Effector memory CD4-positive, alpha-beta T cell (primary cell): Measurements from ENCODE around the gene TMED10.

Source experiments
- DNase-seq, 3 donors: peaks; one replicate each; pipeline ENCODE4 v3.0.0-alpha.2; 2020
- H3K27ac ChIP-seq: 2 replicates; pipeline ENCODE4 v1.7.0; 2013; ENCODE audit warnings: mild to moderate bottlenecking, low read length, moderate library complexity; ENCODE audit not compliant: insufficient read depth, poor library complexity, severe bottlenecking
- H3K27me3 ChIP-seq: replicated peaks from 2 replicates; pipeline ENCODE4 v1.7.0; 2013; ENCODE audit warnings: mild to moderate bottlenecking, low read length; ENCODE audit not compliant: insufficient read depth, control insufficient read depth, poor library complexity, severe bottlenecking
- H3K36me3 ChIP-seq: 2 replicates; pipeline ENCODE4 v1.7.0; 2013; ENCODE audit warnings: mild to moderate bottlenecking, low read length, moderate library complexity; ENCODE audit not compliant: control insufficient read depth, insufficient read depth
- H3K4me1 ChIP-seq: 2 replicates; pipeline ENCODE4 v1.7.0; 2013; ENCODE audit warnings: low read length, mild to moderate bottlenecking; ENCODE audit not compliant: control insufficient read depth, insufficient read depth, poor library complexity, severe bottlenecking
- H3K4me3 ChIP-seq: 2 replicates; pipeline ENCODE4 v1.7.0; 2013; ENCODE audit warnings: low read length, low read depth, mild to moderate bottlenecking; ENCODE audit not compliant: insufficient read depth, poor library complexity, severe bottlenecking
- H3K9me3 ChIP-seq: 2 replicates; pipeline ENCODE4 v1.7.0; 2013; ENCODE audit warnings: mild to moderate bottlenecking, low read length, moderate library complexity; ENCODE audit not compliant: control insufficient read depth
- total RNA-seq, 3 donors: gene quantifications; one replicate each; lab custom pipeline; 2026; lab: John Stamatoyannopoulos, UW

TMED10 gene
- 197 to 226 (median 198) reads per million in 3 donors for total RNA-seq

DNA sequence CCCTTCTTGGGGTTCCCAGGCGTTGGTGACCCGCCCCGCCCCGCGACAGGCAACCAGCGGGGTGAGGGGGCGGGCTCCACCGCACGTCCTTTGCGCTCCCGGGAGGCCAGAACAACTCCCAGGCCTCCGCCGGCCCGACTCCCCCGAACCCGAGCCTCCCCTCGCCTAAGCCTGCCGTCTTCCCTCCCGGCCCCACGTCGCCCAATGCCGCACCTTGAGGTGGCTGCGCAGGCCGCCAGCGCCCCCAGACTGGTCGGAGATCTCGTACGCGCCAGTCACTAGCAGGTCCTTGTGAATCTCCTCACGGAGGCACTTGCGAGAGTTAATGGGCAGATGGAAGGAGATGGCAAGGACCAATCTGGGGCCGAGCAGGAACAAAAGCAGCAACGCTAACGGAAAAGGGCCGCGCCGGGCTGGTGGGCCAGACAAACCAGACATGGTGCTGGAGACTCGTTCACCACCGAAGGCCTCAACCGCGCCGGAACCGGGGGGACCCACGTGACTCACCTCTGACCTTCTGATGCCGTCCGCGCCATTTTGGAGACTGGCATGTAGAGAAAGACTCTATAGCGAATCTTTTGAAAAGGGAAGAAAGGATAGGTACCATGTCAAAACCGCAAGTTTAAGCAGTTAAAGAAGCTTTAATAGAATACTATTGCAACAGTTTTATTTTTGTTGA, at the start of gene TMED10:
TMED10 (minus strand) TSS at position 471 of the 679 bp plus-strand sequence; CDS start at position 438, 33 bp downstream.
- Histone ChIP-seq H3K27me3 (no peaks in the 10 kb centered on the region), H3K36me3 (no peaks in the 10 kb centered on the region), H3K9me3 (no peaks in the 10 kb centered on the region), H3K4me1 (peaks cover 11% of the 10 kb centered on the region), H3K4me3 (peak within 1 kb of the TSS; percentile 64), H3K27ac (peak within 1 kb of the TSS; percentile 98)
- peak; percentile 83 to 89 (median 88) for DNase-seq

GRCh38 chr14:75224561-75224960, 48.1 kb upstream of the TMED10 start:
- no peaks in the 10 kb centered on the region for H3K36me3 ChIP-seq
- no peaks in the 10 kb centered on the region for H3K9me3 ChIP-seq
- H3K27ac ChIP-seq = no peak overlapping the region
- H3K27me3 ChIP-seq = no peaks in the 10 kb centered on the region
- DNase-seq = no peak
- no peak overlapping the region for H3K4me3 ChIP-seq
- H3K4me1 ChIP-seq = peaks cover 2% of the 10 kb centered on the region

GRCh38 chr14:75223664-75224154, 47.3 kb upstream of the TMED10 start:
- Histone ChIP-seq H3K36me3 (no peaks in the 10 kb centered on the region), H3K9me3 (no peaks in the 10 kb centered on the region), H3K4me3 (no peak overlapping the region), H3K27ac (no peak overlapping the region), H3K4me1 (no peaks in the 10 kb centered on the region), H3K27me3 (no peaks in the 10 kb centered on the region)
- DNase-seq = no peak

- no peak overlapping the region for H3K4me3 ChIP-seq
- no peak overlapping the region for H3K27ac ChIP-seq
- H3K9me3 ChIP-seq = no peaks in the 10 kb centered on the region
- H3K27me3 ChIP-seq = no peaks in the 10 kb centered on the region
- H3K36me3 ChIP-seq = no peaks in the 10 kb centered on the region
- H3K4me1 ChIP-seq = no peaks in the 10 kb centered on the region
- no peak for DNase-seq
These were observed 45.8 kb upstream of the TMED10 start for GRCh38 chr14:75222208-75222701.

DNA sequence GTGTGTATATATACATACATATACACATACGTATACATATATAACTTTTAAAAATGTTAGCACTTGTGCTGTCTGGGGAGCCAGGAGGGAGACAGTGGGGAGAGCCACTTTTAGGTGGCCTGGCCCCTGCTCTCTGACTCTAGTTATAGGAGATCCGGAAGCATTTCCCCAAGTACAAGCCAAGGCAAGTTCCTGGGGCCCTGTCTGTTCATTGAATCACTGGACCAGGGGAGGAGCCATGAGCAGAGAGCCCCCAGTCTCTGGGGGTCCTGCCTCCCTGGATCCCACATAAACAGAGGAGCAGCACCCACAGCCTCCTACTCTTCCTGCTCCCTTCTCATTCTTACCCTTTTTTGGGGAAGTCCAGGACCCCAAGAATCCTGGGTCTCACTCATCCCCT, 45.4 kb upstream of the TMED10 start:
- no peak for DNase-seq
- Histone ChIP-seq H3K36me3 (no peaks in the 10 kb centered on the region), H3K9me3 (no peaks in the 10 kb centered on the region), H3K4me3 (no peak overlapping the region), H3K4me1 (no peaks in the 10 kb centered on the region), H3K27me3 (no peaks in the 10 kb centered on the region), H3K27ac (no peak overlapping the region)

GRCh38 chr14:75220156-75220555, 43.7 kb upstream of the TMED10 start:
- peaks cover 5% of the 10 kb centered on the region for H3K4me1 ChIP-seq

DNA sequence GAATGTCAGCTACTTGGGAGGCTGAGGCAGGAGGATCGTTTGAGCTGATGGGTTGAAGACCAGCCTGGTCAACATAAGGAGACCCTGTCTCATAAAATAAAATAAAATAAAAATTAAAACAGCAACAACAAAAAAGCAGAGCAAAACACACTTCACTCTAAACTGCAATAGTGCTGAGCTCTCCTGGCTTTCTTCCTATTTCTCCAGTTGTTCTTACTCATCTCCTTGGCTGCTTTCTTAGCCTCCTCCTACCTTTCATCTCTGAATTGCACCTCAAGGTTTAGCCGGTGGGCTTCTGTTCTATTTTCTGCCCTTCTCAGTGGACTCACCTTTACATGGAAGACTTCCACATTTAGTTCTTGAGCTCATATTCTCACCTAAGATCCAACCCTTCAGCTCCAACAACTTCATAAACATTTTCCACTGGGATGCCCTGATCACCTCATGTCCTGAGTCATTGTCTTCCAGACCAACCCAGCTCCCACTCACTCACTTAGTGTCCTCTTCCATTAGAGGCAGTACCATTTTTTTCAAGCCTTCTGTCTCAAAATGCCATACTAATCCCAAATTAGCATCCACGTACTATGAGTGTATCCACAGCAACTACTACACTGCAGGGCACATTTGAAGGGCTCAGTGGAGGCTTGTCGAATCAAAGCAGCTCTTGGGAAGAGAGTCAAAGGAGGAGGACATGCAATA, 41.2 kb upstream of the TMED10 start:
- Histone ChIP-seq H3K9me3 (no peaks in the 10 kb centered on the region), H3K27me3 (no peaks in the 10 kb centered on the region), H3K36me3 (no peaks in the 10 kb centered on the region), H3K4me1 (peaks cover 13% of the 10 kb centered on the region), H3K4me3 (no peak overlapping the region), H3K27ac (no peak overlapping the region)
- DNase-seq = no peak

More at GRCh38 chr14:75220156-75220555, 43.7 kb upstream of the TMED10 start:
- no peaks in the 10 kb centered on the region for H3K27me3 ChIP-seq
- H3K36me3 ChIP-seq = no peaks in the 10 kb centered on the region
- DNase-seq = no peak
- H3K27ac ChIP-seq = no peak overlapping the region
- no peak overlapping the region for H3K4me3 ChIP-seq
- H3K9me3 ChIP-seq = no peaks in the 10 kb centered on the region

GRCh38 chr14:75216427-75217006, 40.1 kb upstream of the TMED10 start:
- no peaks in the 10 kb centered on the region for H3K27me3 ChIP-seq
- H3K36me3 ChIP-seq = no peaks in the 10 kb centered on the region
- H3K4me1 ChIP-seq = peaks cover 13% of the 10 kb centered on the region
- no peak overlapping the region for H3K27ac ChIP-seq
- H3K4me3 ChIP-seq = no peak overlapping the region
- H3K9me3 ChIP-seq = no peaks in the 10 kb centered on the region
- no peak for DNase-seq

- H3K4me1 ChIP-seq = peaks cover 13% of the 10 kb centered on the region
- no peak for DNase-seq
- H3K9me3 ChIP-seq = no peaks in the 10 kb centered on the region
- no peaks in the 10 kb centered on the region for H3K27me3 ChIP-seq
- no peak overlapping the region for H3K4me3 ChIP-seq
- H3K36me3 ChIP-seq = no peaks in the 10 kb centered on the region
- no peak overlapping the region for H3K27ac ChIP-seq
These were observed 39.1 kb upstream of the TMED10 start for GRCh38 chr14:75215520-75215919.

DNA sequence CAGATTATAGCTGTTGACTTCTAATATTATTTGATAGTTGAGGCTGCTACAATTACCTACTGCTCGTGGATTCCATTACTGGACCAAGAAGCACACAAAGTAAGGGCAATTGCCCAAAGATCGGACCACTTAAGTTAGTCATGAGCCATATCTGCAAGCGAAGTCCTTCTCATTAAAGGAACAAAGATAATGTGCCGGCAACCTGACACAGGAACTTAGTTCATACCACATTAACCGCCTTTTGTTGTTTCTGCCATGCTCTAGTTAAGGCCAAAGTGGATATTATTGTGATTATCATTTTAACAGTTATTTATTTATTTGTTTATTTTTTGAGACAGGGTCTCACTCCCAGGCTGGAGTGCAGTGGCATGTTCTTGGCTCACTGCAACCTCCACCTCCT, 38.1 kb upstream of the TMED10 start:
- Histone ChIP-seq H3K4me3 (no peak overlapping the region), H3K27me3 (no peaks in the 10 kb centered on the region), H3K27ac (no peak overlapping the region), H3K36me3 (no peaks in the 10 kb centered on the region), H3K4me1 (peaks cover 13% of the 10 kb centered on the region), H3K9me3 (no peaks in the 10 kb centered on the region)
- no peak for DNase-seq
